ENCODE data around the gene TRERF1. TPM values are rescaled to one million over a fixed set of nuclear protein-coding genes. Genes with fewer than 3 reads are reported as not detected.

TRERF1 gene
- total and polyA plus RNA-seq, 2 of the 4 experiments (the other 2 are of a cell fraction), result 6.3 to 9.9 TPM

DNA sequence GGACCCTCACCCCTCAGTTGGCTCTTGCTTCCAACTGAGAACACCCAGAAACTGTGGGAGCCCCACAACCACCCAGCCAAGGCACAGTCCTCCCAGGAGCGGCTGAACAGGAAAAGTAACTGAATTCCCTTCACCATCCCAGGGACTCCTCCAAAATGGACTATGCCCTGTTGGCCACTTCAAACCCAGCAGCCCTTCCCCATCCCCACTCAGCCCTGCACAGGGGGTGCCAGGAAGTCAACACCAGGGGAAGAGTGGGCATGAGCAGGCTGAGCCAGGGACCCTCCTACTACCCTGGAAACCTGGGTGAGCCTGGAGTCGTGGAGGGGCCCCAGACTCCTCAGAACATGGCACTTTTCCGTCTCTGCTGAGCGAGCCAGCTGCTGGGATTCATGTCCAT, 267.3 kb downstream of the TRERF1 start:
- Histone ChIP-seq H4K5ac (ENCODE audit: low read depth, low read length) (no peak overlapping the region), H4K91ac (ENCODE audit: insufficient read depth, low read depth, low read length) (no peak overlapping the region), H3K4ac (ENCODE audit: low read depth, low read length) (no peak overlapping the region), H3K79me1 (ENCODE audit: low read depth in 1 of 2, low read length in 2 of 2) (no peaks in the 10 kb centered on the region), H2BK20ac (ENCODE audit: low read depth, low read length) (no peak overlapping the region), H2BK5ac (ENCODE audit: low read depth, low read length, poor library complexity, severe bottlenecking) (no peak overlapping the region), H3K56ac (ENCODE audit: extremely low read depth, insufficient read depth, low read length) (no peak overlapping the region), H3K4me3 (ENCODE audit: insufficient read depth, low read depth, low read length) (no peak overlapping the region), H2AK5ac (ENCODE audit: low read depth, low read length) (no peak overlapping the region), H3K27me3 (ENCODE audit: control insufficient read depth, insufficient read depth, low read length) (no peaks in the 10 kb centered on the region; the same call in 1 of the 2 replicates), H3K9ac (ENCODE audit: low read depth, low read length) (no peak overlapping the region), H2AFZ (replicated peaks; ENCODE audit: low read length, poor library complexity) (no peak overlapping the region), H3K14ac (replicated peaks; ENCODE audit: low read depth, low read length) (no peak overlapping the region), H3K27ac (ENCODE audit: insufficient read depth, low read length) (no peak overlapping the region), H4K20me1 (ENCODE audit: insufficient read depth, low read length) (no peaks in the 10 kb centered on the region), H2BK15ac (ENCODE audit: low read depth, low read length) (no peak overlapping the region), H2BK120ac (ENCODE audit: low read depth, low read length) (no peak overlapping the region), H2AK9ac (replicated peaks; ENCODE audit: low read depth, low read length, poor library complexity) (peak overlapping the region; percentile 65), H3K9me3 (ENCODE audit: control insufficient read depth, insufficient read depth, low read length) (no peaks in the 10 kb centered on the region), H3K4me2 (ENCODE audit: low read depth, low read length) (no peak overlapping the region), H3K18ac (ENCODE audit: low read depth, low read length) (no peak overlapping the region), H3K9me1 (ENCODE audit: insufficient read depth, low read length) (no peaks in the 10 kb centered on the region), H4K8ac (ENCODE audit: low read depth in 2 of 2, low read length in 2 of 2) (no peak overlapping the region), H3K23ac (ENCODE audit: low read depth, low read length) (no peak overlapping the region), H3K4me1 (ENCODE audit: control insufficient read depth, insufficient read depth, low read length) (peaks cover 4% of the 10 kb centered on the region; the same call in 1 of the 2 replicates), H3K36me3 (ENCODE audit: control insufficient read depth, insufficient read depth, low read length) (no peaks in the 10 kb centered on the region)
- BruUV-seq (replicated peaks), result no TSS peak
- in situ Hi-C loops (cut with MboI; ENCODE audit: low sequenced_read_pairs) (no loop called here), dilution Hi-C loops (cut with HindIII; ENCODE audit: low sequenced_read_pairs, unreplicated experiment) (no loop called here), intact Hi-C loops (cut with micrococcal nuclease) (no loop called here)
- 80% methylated on average over 1 of the region's 4 CpGs; no CpG with 5 or more reads in 1 of the 2 experiments for WGBS, 2 experiments (ENCODE audit: extremely low coverage in 2 of 2, insufficient read length in 1 of 2)
- DNase-seq, result no peak
- ChIA-PET CTCF (interaction anchor here (0.6 kb wide), 1 partner anchor 15 kb away, joined by 3 read pairs; no protein-coding TSS in a partner anchor), POLR2A (ENCODE audit: unreplicated experiment) (no interaction called here)
- ATAC-seq (ENCODE audit: low read depth), result no peak
- TF ChIP-seq NFE2L2 (IDR thresholded peaks at IDR 0.05; ENCODE audit: low read depth, low read length), result no peak
- TF ChIP-seq RAD21 (IDR thresholded peaks at IDR 0.05; ENCODE audit: low read length), result no peak
- TF ChIP-seq RCOR1 (IDR thresholded peaks at IDR 0.05; ENCODE audit: insufficient replicate concordance, low read length), result no peak
- TF ChIP-seq, protein P1, sequence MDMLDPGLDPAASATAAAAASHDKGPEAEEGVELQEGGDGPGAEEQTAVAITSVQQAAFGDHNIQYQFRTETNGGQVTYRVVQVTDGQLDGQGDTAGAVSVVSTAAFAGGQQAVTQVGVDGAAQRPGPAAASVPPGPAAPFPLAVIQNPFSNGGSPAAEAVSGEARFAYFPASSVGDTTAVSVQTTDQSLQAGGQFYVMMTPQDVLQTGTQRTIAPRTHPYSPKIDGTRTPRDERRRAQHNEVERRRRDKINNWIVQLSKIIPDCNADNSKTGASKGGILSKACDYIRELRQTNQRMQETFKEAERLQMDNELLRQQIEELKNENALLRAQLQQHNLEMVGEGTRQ (IDR thresholded peaks at IDR 0.05; ENCODE audit: low read depth, low read length), result no peak
- no peak for TF ChIP-seq MAFK (IDR thresholded peaks at IDR 0.05; ENCODE audit: low read depth, low read length)

Data from IMR-90 (cell line).